Keratinocyte (primary cell): Measurements from ENCODE around the gene PNKP. TPM values are rescaled to one million over a fixed set of nuclear protein-coding genes. Genes with fewer than 3 reads are reported as not detected.

Experiments
- DNase-seq: peaks from one replicate; pipeline ENCODE4 v3.0.0-alpha.2; 2011; ENCODE audit warnings: low read depth, missing footprints, low spot score
- FAIRE-seq: peaks from 2 replicates; lab custom pipeline; 2011; peaks lifted over from hg19 to GRCh38; lab: Jason Lieb, UNC
- H2AFZ ChIP-seq: 2 replicates; pipeline ENCODE4 v1.6.0; 2012; ENCODE audit warnings: low read length, control low read depth, inconsistent platforms; ENCODE audit not compliant: control insufficient read depth
- H3K27ac ChIP-seq: 2 replicates; pipeline ENCODE4 v1.5.1; 2011; ENCODE audit warnings: low read length; ENCODE audit not compliant: control insufficient read depth, insufficient read depth
- H3K27me3 ChIP-seq: 3 replicates; pipeline ENCODE4 v1.6.0; 2011; ENCODE audit warnings: low read length; ENCODE audit not compliant: control insufficient read depth, insufficient read depth; ENCODE audit errors: extremely low read depth
- H3K36me3 ChIP-seq, 2 experiments: 2 replicates in 1 of 2; 3 replicates in 1 of 2; pipeline ENCODE4 v1.5.1; 2011; ENCODE audit warnings: low read length in 2 of 2, mild to moderate bottlenecking in 1 of 2; ENCODE audit not compliant: control insufficient read depth in 2 of 2, insufficient read depth in 2 of 2; ENCODE audit errors: extremely low read depth in 1 of 2
- H3K4me1 ChIP-seq: 3 replicates; pipeline ENCODE4 v1.5.1; 2011; ENCODE audit warnings: low read length; ENCODE audit not compliant: control insufficient read depth, insufficient read depth; ENCODE audit errors: extremely low read depth
- H3K4me2 ChIP-seq: 3 replicates; pipeline ENCODE4 v1.6.0; 2011; ENCODE audit warnings: low read depth, low read length; ENCODE audit not compliant: control insufficient read depth, insufficient read depth; ENCODE audit errors: extremely low read depth
- H3K4me3 ChIP-seq, 3 experiments: fragments of 200-600 bp in 1 of 3; sonication (generic) in 1 of 3; 2 replicates in 2 of 3; 3 replicates in 1 of 3; pipeline ENCODE4 v1.5.1; 2011 to 2016; ENCODE audit warnings: low read length in 3 of 3, mild to moderate bottlenecking in 3 of 3, control low read depth in 2 of 3, inconsistent platforms in 1 of 3, low read depth in 1 of 3, mixed read lengths in 1 of 3, mixed run types in 1 of 3, moderate library complexity in 1 of 3; ENCODE audit not compliant: control insufficient read depth in 2 of 3, insufficient read depth in 2 of 3; ENCODE audit errors: extremely low read depth in 1 of 3
- H3K79me2 ChIP-seq: 2 replicates; pipeline ENCODE4 v1.6.0; 2012; ENCODE audit warnings: low read length; ENCODE audit not compliant: control insufficient read depth, insufficient read depth
- H3K9ac ChIP-seq: 3 replicates; pipeline ENCODE4 v1.6.0; 2011; ENCODE audit warnings: low read length; ENCODE audit not compliant: control insufficient read depth, insufficient read depth; ENCODE audit errors: extremely low read depth
- H3K9me1 ChIP-seq: 3 replicates; pipeline ENCODE4 v1.6.0; 2011; ENCODE audit warnings: low read length; ENCODE audit not compliant: control insufficient read depth, insufficient read depth; ENCODE audit errors: extremely low read depth
- H3K9me3 ChIP-seq: 2 replicates; pipeline ENCODE4 v1.5.1; 2012; ENCODE audit warnings: low read depth, low read length; ENCODE audit not compliant: control insufficient read depth
- H4K20me1 ChIP-seq: 3 replicates; pipeline ENCODE4 v1.6.0; 2011; ENCODE audit warnings: low read length; ENCODE audit not compliant: control insufficient read depth, insufficient read depth; ENCODE audit errors: extremely low read depth
- EZH2 ChIP-seq: IDR thresholded peaks from one replicate; pipeline ENCODE4 v1.6.1; 2012; ENCODE audit warnings: inconsistent platforms, mild to moderate bottlenecking, low read length, moderate library complexity
- dilution Hi-C: fragments of 300-500 bp; cut with MboI; formaldehyde crosslinking; loops from one replicate; pipeline ENCODE4 v1.7.0; 2020; ENCODE audit warnings: low sequenced_read_pairs; ENCODE audit not compliant: extremely low pct_ligation_motif_present
- polyA plus RNA-seq, 5 experiments: library from polyadenylated mRNA; depleted of rRNA in 3 of 5; stranded (reverse) in 3 of 5; stranded (forward) in 1 of 5; unstranded in 1 of 5; fragments of >200 nt; gene quantifications; 1 replicate in 1 of 5; 2 replicates in 3 of 5; 3 replicates in 1 of 5; pipeline versions ENCODE4 v1.2.1 to v1.2.3, GENCODE V29; 2011 to 2012; ENCODE audit warnings: missing spikeins in 2 of 5, low read depth in 1 of 5, low replicate concordance in 1 of 5
- TF ChIP-seq, protein P1 (sequence below), 3 experiments: IDR thresholded peaks in 1 of 3; conservative IDR thresholded peaks in 1 of 3; optimal IDR thresholded peaks in 1 of 3; 2 replicates in 2 of 3; 3 replicates in 1 of 3; pipeline versions ENCODE3 to v1.5.1; 2011; ENCODE audit warnings: low read length in 3 of 3, mild to moderate bottlenecking in 3 of 3, moderate library complexity in 2 of 3, control low read depth in 1 of 3, inconsistent platforms in 1 of 3; ENCODE audit not compliant: insufficient read depth in 2 of 3; ENCODE audit errors: extremely low read depth in 1 of 3

Gene PNKP
- polyA plus RNA-seq, 1 donor (not counting 4 experiments of a cell fraction or from before 2014, with no cell fraction given), result 19.3 TPM

DNA sequence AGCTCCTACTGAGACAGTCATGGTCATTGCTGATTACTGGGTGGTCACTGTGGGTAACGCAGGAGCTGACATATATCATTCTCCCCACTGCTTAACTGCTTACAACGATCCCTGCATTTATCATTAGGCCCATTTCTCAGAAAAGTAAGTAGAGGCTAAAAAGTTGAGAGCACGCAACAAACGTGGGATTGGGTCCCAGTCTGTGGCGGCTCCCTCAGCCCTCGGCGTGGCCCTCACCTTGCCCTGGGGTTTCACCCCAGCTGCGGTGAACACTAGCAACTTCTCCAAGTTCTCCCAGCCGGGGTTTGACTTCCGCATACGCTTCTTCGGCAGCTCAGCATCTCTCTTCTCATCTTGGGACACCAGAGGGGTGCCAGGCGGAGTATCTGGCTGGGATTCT lies 2.5 kb downstream of the PNKP start:
- peaks cover 9% of the 10 kb centered on the region for H4K20me1 ChIP-seq
- H3K27me3 ChIP-seq, result no peaks in the 10 kb centered on the region
- H3K36me3 ChIP-seq, result peaks cover 16 to 32% of the 10 kb centered on the region in 2 experiments
- no peak overlapping the region for H2AFZ ChIP-seq
- no peaks in the 10 kb centered on the region for H3K9me3 ChIP-seq
- no peak overlapping the region for H3K9ac ChIP-seq
- DNase-seq (no peak), FAIRE-seq (no peak)
- peaks cover 23% of the 10 kb centered on the region for H3K4me1 ChIP-seq
- H3K9me1 ChIP-seq, result no peaks in the 10 kb centered on the region
- no peak for TF ChIP-seq EZH2
- TF ChIP-seq, protein P1, sequence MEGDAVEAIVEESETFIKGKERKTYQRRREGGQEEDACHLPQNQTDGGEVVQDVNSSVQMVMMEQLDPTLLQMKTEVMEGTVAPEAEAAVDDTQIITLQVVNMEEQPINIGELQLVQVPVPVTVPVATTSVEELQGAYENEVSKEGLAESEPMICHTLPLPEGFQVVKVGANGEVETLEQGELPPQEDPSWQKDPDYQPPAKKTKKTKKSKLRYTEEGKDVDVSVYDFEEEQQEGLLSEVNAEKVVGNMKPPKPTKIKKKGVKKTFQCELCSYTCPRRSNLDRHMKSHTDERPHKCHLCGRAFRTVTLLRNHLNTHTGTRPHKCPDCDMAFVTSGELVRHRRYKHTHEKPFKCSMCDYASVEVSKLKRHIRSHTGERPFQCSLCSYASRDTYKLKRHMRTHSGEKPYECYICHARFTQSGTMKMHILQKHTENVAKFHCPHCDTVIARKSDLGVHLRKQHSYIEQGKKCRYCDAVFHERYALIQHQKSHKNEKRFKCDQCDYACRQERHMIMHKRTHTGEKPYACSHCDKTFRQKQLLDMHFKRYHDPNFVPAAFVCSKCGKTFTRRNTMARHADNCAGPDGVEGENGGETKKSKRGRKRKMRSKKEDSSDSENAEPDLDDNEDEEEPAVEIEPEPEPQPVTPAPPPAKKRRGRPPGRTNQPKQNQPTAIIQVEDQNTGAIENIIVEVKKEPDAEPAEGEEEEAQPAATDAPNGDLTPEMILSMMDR (optimal IDR thresholded peaks at IDR 0.05 in 1 of 3, IDR thresholded peaks at IDR 0.05 in 1 of 3, conservative IDR thresholded peaks at IDR 0.05 in 1 of 3; ENCODE audit: extremely low read depth in 1 of 3, insufficient read depth in 2 of 3, low read length in 3 of 3), result no peak
- no peak overlapping the region for H3K27ac ChIP-seq
- H3K4me2 ChIP-seq, result no peak overlapping the region
- H3K79me2 ChIP-seq, result peaks cover 37% of the 10 kb centered on the region
- dilution Hi-C loops, result no loop called here
- no peak overlapping the region for H3K4me3 ChIP-seq

- Histone ChIP-seq H4K20me1 (peaks cover 9% of the 10 kb centered on the region), H2AFZ (no peak overlapping the region), H3K9me1 (no peaks in the 10 kb centered on the region), H3K27ac (no peak overlapping the region), H3K27me3 (no peaks in the 10 kb centered on the region), H3K9ac (no peak overlapping the region), H3K9me3 (no peaks in the 10 kb centered on the region), H3K4me3 (no peak overlapping the region), H3K4me1 (peaks cover 23% of the 10 kb centered on the region), H3K4me2 (no peak overlapping the region), H3K79me2 (peaks cover 37% of the 10 kb centered on the region), H3K36me3 (peaks cover 18 to 38% of the 10 kb centered on the region in 2 experiments)
- dilution Hi-C loops, result no loop called here
- FAIRE-seq (no peak), DNase-seq (no peak)
- TF ChIP-seq, protein P1 (optimal IDR thresholded peaks at IDR 0.05 in 1 of 3, IDR thresholded peaks at IDR 0.05 in 1 of 3, conservative IDR thresholded peaks at IDR 0.05 in 1 of 3; ENCODE audit: extremely low read depth in 1 of 3, insufficient read depth in 2 of 3, low read length in 3 of 3), result no peak
- no peak for TF ChIP-seq EZH2
Measured at GRCh38 chr19:49863935-49864320, 3.4 kb downstream of the PNKP start.
